ENCODE results near the gene LRIT1. TPM values are rescaled to one million over a fixed set of nuclear protein-coding genes. Genes with fewer than 3 reads are reported as not detected.

The LRIT1 gene
- total RNA-seq, 1 donor from 2014 or later, result not detected

DNA sequence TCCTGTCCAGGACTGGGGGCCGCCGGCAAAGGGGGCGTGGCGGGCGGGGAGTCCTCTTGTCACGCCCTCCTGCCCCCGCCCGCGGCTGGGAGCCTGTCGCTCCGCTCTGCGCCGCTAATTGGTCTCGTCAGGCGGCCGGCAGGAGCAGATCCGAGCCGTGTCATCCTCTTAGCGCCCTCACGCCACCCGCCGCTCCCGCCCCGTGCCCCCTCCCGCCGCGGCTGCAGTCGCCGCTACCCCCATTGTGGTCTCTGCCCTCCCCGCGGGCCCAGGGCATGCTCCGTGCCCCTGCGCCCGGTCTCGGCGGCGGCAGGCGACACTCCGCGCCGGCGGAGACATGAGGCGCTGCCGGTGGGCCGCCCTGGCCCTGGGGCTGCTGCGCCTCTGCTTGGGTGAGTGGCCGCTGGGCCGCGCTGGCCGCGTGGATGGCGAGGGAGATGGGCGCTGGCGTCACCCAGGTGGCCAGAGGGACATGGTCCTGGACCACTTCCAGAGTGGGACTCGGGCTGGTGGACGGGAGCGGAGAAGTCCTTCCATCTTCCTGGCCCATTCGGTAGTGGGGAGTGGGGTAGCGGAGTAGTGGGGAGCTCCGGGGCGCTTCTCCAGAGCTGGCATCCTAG, 46.8 kb downstream of the LRIT1 start, which contains the start of gene CDHR1:
Gene CDHR1 (plus strand): TSS at position 114 of the 620 bp plus-strand sequence. CDS start 224 bp downstream, at position 338.
- intact Hi-C loops (cut with micrococcal nuclease), result no loop called here

- intact Hi-C loops (cut with micrococcal nuclease), result no loop called here
Observed at GRCh38 chr10:84193846-84194423, 47.4 kb downstream of the LRIT1 start.

DNA sequence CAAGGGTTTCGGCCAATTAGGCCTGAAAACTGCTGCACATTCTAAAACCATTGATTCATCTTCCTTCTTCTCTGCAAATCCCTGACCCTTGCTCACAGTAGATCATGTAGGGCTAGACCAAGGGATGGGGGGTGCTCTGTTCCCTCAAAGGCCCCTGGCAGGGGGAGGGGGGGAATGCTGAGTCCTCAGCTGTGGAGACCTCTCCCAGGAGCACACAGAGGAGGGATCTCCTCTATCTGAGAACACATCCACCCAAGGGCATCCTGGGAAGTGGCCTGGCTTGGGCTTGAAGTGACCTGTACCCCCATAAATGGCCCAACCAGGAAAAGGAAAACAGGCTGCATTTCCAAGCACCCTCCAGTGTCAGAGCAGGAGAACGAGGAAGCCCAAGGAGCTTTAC, 48.0 kb downstream of the LRIT1 start:
- intact Hi-C loops (cut with micrococcal nuclease), result no loop called here

- intact Hi-C loops (cut with micrococcal nuclease), result no loop called here
Observed at GRCh38 chr10:84191106-84191505, 50.2 kb downstream of the LRIT1 start.

- intact Hi-C loops (cut with micrococcal nuclease), result no loop called here
Observed at GRCh38 chr10:84190621-84191020, 50.7 kb downstream of the LRIT1 start.

DNA sequence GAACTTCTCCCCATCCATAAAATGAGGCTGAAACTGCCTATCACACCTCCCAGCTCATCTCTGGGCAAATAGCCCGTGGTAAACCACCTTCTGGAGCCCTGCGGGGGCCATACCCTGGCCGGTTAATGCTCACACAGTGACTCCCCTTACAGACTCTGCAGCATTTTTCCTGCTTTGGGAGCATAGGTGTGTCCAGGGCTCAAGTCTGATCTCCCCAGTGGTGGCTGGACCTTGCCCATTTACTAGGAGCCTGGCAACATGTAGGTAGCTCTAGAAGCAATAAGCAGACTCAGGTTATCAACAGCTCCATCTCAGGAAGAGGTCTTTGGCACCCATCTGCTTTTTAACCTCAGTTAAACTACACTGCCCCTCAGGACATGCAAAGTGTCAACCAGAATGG, 52.5 kb downstream of the LRIT1 start:
- intact Hi-C loops (cut with micrococcal nuclease), result no loop called here

DNA sequence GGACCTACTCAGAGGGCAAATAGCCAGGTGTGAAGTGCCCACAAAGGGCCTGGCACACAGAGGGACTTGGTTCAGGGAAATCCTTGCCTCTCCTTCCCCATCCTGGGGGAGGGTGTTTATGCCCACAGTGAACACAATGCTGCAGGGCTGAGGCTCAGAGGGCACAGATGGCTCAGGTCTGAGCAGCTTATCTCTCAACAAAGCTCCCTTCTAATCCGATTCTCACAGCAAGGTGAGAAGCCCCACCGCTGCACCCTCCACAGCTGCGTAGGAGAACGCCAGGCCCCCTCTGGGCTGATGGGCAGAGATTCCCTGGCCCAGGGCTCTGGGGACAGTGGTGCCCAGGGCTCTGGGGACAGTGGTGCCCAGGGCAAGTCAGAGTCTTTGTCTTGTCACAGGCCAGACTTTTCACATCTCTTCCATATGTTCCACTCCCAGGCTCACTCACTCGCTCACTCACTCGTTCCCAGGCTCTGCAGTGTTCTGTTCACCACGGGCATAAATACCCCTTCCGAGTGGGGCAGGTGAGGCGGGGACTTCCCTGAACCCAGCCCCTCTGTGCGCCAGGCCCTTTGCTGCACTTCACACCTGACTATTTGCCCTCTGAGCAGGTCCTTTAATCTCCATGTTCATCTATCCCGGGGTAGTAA, 55.7 kb downstream of the LRIT1 start:
- intact Hi-C loops (cut with micrococcal nuclease), result no loop called here

DNA sequence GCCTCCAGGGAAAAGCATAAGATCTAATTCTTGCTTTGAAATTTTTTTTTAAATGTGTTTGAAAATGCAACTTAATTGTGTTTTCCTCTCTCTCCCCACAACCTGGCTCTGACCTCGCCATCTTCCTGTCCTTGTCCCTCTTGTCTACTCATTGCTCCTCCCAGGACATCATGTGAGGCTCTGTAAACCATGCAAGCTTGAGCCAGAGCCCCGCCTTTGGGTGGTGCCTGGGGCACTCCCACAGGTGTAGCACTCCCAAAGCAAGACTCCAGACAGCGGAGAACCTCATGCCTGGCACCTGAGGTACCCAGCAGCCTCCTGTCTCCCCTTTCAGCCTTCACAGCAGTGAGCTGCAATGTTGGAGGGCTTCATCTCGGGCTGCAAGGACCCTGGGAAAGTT, 56.8 kb downstream of the LRIT1 start:
- intact Hi-C loops (cut with micrococcal nuclease), result no loop called here

GRCh38 chr10:84181631-84182030, 59.7 kb downstream of the LRIT1 start:
- intact Hi-C loops (cut with micrococcal nuclease), result no loop called here

Other genes with a start within 250 kb of the LRIT1 start
- gene GHITM, start 102.0 kb downstream of the LRIT1 start, total RNA-seq, result 112 and 114 TPM in 2 replicates
- not detected in 2 replicates for gene GPR15LG, start 67.7 kb downstream of the LRIT1 start, total RNA-seq
- gene CDHR1, start 47.0 kb downstream of the LRIT1 start, total RNA-seq, result 0.07 TPM in 1 of 2 replicates, not detected in the other
- not detected in 2 replicates for gene LRIT2, start 16.0 kb downstream of the LRIT1 start, total RNA-seq
- not detected in 2 replicates for gene RGR, start 3.5 kb upstream of the LRIT1 start, total RNA-seq
- 67.2 and 68.7 TPM in 2 replicates for gene CCSER2, start 87.0 kb upstream of the LRIT1 start, total RNA-seq

Measured in T-helper 2 cell treated with Interferon-gamma antibody and Interleukin-4, amounts not matched to agents 100 ng/mL and 5 ng/mL, for 36 hours (primary cell).